ENCODE data around the gene WDR33. TPM values are rescaled to one million over a fixed set of nuclear protein-coding genes. Genes with fewer than 3 reads are reported as not detected.

Gene WDR33
- total RNA-seq (2021), result 83.8 and 87.1 TPM in 2 replicates
- percentile 94 among the genes with signal in this experiment for Bru-seq, nascent RNA
- BruChase-seq, experiment 1, labeled RNA remaining after a 2-hour chase, result percentile 93 among the genes with signal in this experiment
- percentile 91 among the genes with signal in this experiment for BruChase-seq, experiment 2, labeled RNA remaining after a 6-hour chase
- long read RNA-seq, full-length matches to known transcripts, result 70 of 187 reads
- long read RNA-seq, partial matches to known transcripts, result 16 of 187 reads
- long read RNA-seq, other reads (novel, unspliced or antisense), result 101 of 187 reads

GRCh38 chr2:127810619-127811396, at the start of gene WDR33:
WDR33 (minus strand) TSS chr2:127811171; CDS start chr2:127770981, 40,190 bp downstream.
- ChIA-PET POLR2A (ENCODE audit: low non-redundant PET) (interaction anchor here (0.7 kb wide), 1 partner anchor 52 kb away, joined by 5 read pairs; no protein-coding TSS in a partner anchor), CTCF (no interaction called here)
- no TSS peak for BruUV-seq (replicated peaks)

GRCh38 chr2:127860130-127860529, 49.2 kb upstream of the WDR33 start:
- no TSS peak for BruUV-seq (replicated peaks)
- no peak for DNase-seq (ENCODE audit: low spot score)
- Histone ChIP-seq H3K9me3 (ENCODE audit: low read depth, low read length, poor library complexity, severe bottlenecking) (no peaks in the 10 kb centered on the region), H3K36me3 (ENCODE audit: insufficient read depth, low read length, poor library complexity, severe bottlenecking) (peaks cover 26% of the 10 kb centered on the region), H3K4me3 (ENCODE audit: low read depth, low read length, poor library complexity, severe bottlenecking) (no peak overlapping the region), H3K27me3 (replicated peaks; ENCODE audit: insufficient read depth, low read depth, low read length, poor library complexity) (no peaks in the 10 kb centered on the region), H3K4me1 (ENCODE audit: insufficient read depth, low read length, poor library complexity, severe bottlenecking) (peaks cover 18% of the 10 kb centered on the region), H3K27ac (ENCODE audit: low read depth, low read length, poor library complexity, severe bottlenecking) (no peak overlapping the region)
- ChIA-PET CTCF (no interaction called here), POLR2A (ENCODE audit: low non-redundant PET) (no interaction called here)
- intact Hi-C loops (cut with micrococcal nuclease; ENCODE audit: unreplicated experiment), result no loop called here
- no peak for TF ChIP-seq CTCF (conservative IDR thresholded peaks at IDR 0.05; ENCODE audit: low read depth, low read length)
- no peak for TF ChIP-seq EZH2 (IDR thresholded peaks at IDR 0.05; ENCODE audit: borderline replicate concordance, low read depth, low read length, poor library complexity, severe bottlenecking)

More at GRCh38 chr2:127810619-127811396, at the start of gene WDR33:
- DNase-seq (ENCODE audit: low spot score), result peak; percentile 96
- no peak for TF ChIP-seq EZH2 (IDR thresholded peaks at IDR 0.05; ENCODE audit: borderline replicate concordance, low read depth, low read length, poor library complexity, severe bottlenecking)
- TF ChIP-seq CTCF (conservative IDR thresholded peaks at IDR 0.05; ENCODE audit: low read depth, low read length), result no peak
- Histone ChIP-seq H3K27ac (ENCODE audit: low read depth, low read length, poor library complexity, severe bottlenecking) (peak within 1 kb of the TSS; percentile 95), H3K9me3 (ENCODE audit: low read depth, low read length, poor library complexity, severe bottlenecking) (no peaks in the 10 kb centered on the region), H3K27me3 (replicated peaks; ENCODE audit: insufficient read depth, low read depth, low read length, poor library complexity) (no peaks in the 10 kb centered on the region), H3K4me3 (ENCODE audit: low read depth, low read length, poor library complexity, severe bottlenecking) (peak within 1 kb of the TSS; percentile 81), H3K4me1 (ENCODE audit: insufficient read depth, low read length, poor library complexity, severe bottlenecking) (peaks cover 17% of the 10 kb centered on the region), H3K36me3 (ENCODE audit: insufficient read depth, low read length, poor library complexity, severe bottlenecking) (no peaks in the 10 kb centered on the region)
- intact Hi-C loops (cut with micrococcal nuclease; ENCODE audit: unreplicated experiment), result loop anchor here (5.0 kb wide), 1 partner anchor 109 kb away; the partner anchor contains the start of gene SFT2D3

GRCh38 chr2:127859712-127860085, 48.7 kb upstream of the WDR33 start:
- ChIA-PET POLR2A (ENCODE audit: low non-redundant PET) (no interaction called here), CTCF (no interaction called here)
- Histone ChIP-seq H3K27ac (ENCODE audit: low read depth, low read length, poor library complexity, severe bottlenecking) (no peak overlapping the region), H3K4me1 (ENCODE audit: insufficient read depth, low read length, poor library complexity, severe bottlenecking) (peaks cover 18% of the 10 kb centered on the region), H3K4me3 (ENCODE audit: low read depth, low read length, poor library complexity, severe bottlenecking) (no peak overlapping the region), H3K36me3 (ENCODE audit: insufficient read depth, low read length, poor library complexity, severe bottlenecking) (peaks cover 21% of the 10 kb centered on the region), H3K9me3 (ENCODE audit: low read depth, low read length, poor library complexity, severe bottlenecking) (no peaks in the 10 kb centered on the region), H3K27me3 (replicated peaks; ENCODE audit: insufficient read depth, low read depth, low read length, poor library complexity) (no peaks in the 10 kb centered on the region)
- TF ChIP-seq EZH2 (IDR thresholded peaks at IDR 0.05; ENCODE audit: borderline replicate concordance, low read depth, low read length, poor library complexity, severe bottlenecking) (no peak), CTCF (conservative IDR thresholded peaks at IDR 0.05; ENCODE audit: low read depth, low read length) (no peak)
- no peak for DNase-seq (ENCODE audit: low spot score)
- BruUV-seq (replicated peaks), result no TSS peak
- intact Hi-C loops (cut with micrococcal nuclease; ENCODE audit: unreplicated experiment), result no loop called here
